Measurements from ENCODE around the gene SLC16A1. TPM values are rescaled to one million over a fixed set of nuclear protein-coding genes. Genes with fewer than 3 reads are reported as not detected.

The SLC16A1 gene
- 176 and 195 TPM in 2 replicates for total RNA-seq

DNA sequence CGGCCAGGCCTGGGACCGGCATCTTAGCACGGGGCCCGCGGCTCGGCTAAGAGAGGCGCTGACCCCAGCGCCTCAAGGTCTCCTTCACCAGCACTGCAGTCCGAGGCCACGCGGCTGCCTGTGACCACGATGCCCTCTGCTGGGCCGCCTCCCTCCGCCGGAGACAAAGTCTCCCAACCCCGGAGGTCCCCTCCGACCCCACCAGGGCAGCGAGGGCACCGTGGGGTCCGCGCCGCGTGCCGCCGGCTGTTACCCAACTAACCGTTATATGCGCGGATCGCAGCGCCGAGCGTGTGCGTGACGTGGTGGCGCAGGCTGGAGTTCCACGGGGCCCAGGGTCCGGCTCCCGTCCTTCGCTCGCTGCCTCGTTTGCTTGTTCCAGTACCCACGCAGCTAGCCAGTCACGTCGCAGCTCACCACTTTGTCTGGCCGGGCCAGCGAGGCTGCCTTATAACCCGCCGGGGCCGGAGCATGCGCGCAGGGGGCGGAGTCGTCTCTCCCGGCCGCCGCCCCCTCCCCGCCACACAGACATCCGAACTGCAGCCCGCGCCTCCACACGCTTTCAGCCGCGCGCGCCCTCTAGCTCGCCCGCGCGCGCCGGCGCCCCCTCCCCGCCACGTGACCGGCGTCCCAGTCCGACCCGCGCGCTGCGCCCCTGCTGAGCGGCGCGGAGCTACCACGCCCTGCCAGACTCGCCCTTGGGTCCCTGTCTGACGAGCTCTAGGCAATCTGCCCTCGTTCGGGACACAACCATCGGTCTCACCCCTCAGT, at the start of gene SLC16A1:
Gene SLC16A1, minus strand, starts transcription at position 424 of the 771 bp plus-strand sequence. CDS start 26,888 bp downstream, outside the sequence.

Other genes starting within 250 kb of the SLC16A1 start
- gene RHOC, start 249.1 kb downstream of the SLC16A1 start, total RNA-seq = 586 and 639 TPM in 2 replicates
- 6.6 and 18.3 TPM in 2 replicates for gene PPM1J, start 240.9 kb downstream of the SLC16A1 start, total RNA-seq
- 3.9 and 5.3 TPM in 2 replicates for gene LRIG2, start 117.0 kb upstream of the SLC16A1 start, total RNA-seq

Measured in hair follicular keratinocyte (primary cell).